ENCODE data around the gene TXNDC5.

The TXNDC5 gene

DNA sequence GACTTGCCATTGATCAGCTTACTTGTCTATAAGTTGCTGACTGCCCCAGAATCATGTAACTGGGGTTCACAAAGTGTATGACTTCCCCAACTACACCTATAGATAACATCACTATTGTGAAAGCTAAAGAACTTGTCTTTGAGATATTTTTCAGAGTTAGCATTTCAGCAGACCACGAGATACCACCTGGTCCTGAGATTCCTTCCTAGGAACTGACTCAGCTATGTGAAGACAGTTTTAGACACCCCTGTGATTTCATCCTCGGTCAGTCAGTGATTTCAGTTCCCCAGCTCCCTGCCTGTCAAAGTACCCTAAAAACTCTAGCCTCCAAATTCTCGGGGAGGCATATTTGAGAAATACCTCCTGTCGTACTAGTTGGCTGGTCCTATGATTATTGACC is 62.4 kb downstream of the TXNDC5 start:
- no peak for DNase-seq

DNA sequence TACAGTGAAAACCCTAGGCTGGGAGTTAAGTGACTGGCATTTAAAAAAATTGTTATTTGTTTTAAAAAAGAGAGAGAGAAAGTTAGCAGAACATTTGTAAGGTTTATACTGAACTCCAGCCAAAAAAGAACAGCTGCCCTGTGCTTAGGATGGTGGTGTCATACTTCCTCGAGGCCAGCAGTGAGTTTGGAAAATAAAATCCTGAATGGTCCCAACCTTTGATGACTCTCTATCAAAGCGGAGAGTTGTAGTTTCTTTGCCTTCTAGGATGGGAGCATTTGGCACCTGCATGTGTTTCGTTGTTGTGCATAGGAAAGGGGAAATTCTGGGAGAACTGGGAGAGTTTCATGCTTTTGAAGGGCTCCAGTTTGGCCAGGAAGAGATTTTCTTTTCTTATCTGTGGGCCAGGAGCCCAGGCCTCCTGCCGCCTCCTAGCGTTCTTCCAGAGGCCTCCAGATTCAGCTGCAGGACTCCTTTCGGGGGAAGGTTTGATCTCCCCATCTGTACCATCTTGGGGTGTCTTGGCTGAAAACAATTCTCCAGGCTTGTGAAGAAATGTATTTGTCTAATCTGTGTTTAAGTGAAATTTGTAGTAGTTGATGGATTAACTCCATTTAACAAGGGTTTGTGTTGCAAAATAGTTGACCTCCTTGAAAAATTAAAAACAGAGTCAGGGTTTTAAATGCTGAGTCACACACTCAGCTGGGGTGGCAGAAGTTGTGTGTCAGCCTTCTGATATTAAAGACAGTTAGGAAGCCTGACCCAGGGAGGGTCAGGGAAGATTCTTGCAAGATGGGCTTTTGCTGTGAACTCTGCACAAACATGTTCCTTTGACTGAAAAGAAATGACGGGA is 63.4 kb downstream of the TXNDC5 start:
- no peak for DNase-seq

DNA sequence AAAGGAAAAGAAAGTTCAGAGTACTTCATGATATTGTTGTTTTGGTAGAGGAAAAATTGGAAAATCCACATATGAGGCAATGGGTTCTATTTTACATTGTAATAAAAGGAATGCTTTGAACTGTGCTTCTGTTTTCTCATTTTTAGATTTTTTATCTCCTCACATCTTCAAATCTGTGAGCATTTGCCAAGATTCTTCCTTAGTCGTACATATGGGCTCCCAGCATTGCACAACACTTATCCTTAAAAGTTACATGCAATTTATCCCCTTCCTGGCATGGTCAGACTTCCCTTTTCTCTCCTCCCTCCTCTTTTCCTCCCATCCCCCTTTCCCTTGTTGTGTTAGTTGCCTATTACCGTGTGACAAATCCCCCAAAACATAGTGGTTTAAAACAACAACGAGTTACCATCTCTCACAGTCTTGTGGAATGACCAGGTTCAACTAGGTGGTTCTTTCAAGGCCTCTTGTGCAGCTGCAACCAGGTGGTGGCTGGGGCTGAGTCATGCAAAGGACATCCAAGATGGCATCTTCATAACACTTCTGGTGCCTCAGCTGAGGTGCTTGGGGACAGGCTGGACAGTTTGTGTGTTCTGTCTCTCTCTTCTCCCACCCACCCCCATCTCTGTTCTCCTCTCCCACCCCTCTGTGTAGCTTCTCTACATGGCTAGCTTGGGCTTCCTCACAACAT is 68.7 kb downstream of the TXNDC5 start:
- no peak for DNase-seq

DNA sequence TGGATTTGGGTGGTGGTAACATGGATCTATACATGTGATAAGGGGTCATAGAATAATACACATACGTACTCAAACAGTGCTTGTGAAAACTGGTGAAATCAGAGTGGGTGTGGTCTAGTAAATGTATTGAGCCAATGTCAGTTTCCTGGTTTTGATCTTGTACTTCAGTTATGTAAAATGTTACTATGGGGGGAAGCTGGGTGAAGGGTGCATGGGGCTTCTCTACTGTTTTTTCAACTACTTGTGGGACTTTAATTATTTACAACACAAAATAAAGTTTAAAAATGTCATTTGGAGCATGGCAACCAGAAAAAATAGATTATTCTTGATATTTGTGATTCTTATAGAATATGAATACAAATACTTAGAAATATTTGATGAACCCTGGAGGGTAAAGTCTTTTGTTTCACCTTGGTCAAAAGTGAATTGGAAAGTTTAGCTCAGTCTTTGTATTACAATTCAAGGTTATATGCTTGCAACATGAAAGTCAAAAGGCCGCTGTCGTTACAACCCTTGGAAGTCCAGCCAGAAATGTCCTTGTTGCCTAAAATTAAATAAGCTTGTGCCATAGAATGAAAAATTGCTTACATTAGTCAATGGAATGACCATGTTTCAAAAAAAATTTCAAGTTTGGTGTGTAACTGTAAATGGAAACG is 74.1 kb downstream of the TXNDC5 start:
- no peak for DNase-seq

DNA sequence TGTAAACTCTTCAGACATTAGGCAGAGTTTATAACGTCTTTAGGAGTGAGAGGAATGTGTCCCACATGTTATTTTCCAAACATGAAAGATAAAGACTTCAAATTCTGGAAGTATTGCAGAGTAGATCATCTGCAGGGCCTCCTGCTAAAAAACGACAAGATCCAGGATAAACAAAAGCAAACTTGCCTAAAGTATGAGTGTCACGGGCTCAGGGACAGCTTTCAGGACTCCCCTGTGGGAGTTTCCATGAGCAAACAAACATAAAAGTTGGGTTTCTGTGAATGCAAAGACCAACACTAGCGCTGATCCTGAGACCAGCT is 76.9 kb downstream of the TXNDC5 start:
- DNase-seq, result no peak

DNA sequence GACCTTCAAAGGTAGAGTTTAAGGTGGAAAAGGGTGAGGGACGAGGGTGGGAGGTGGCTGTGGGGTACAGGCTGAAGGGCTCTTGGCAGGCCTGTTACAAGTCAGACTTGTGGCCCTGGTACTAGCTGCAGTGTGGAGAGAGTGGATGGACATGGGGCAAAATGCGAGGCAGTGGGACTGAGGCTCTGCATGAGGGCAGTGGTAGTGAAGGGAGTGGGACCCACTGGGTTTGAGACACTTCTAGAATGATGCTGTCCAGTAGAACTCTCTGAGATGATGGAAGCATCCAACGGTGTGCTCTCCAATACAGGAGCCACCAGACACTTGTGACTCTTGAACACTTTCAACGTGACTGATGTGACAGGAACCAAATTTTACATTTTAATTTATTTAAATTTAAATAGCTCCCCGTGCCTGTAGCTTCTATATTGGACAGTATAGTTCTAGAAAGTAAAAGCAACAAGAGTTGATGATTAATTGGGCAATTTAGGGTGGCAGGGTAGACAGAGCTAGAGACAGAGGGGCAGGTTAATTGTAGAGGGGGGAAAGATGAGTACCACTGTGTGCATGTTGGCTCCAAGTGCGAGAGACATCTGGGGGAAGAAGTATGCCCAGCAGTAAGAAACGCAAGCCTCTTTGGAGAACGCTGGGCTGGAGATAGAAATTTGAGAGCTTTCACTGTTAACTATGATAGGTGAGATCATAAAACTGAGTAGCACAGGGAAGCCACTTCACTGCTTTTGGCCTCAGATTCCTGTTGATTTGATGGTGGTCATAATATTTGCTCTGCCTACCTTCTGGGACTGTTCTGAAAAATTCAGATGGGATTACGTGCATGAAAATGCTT is 77.5 kb downstream of the TXNDC5 start:
- no peak for DNase-seq
